HG03039 (cell line): ENCODE measurements around the gene SELENOM.

Experiments
- ATAC-seq: cut with Tn5 transposase; IDR thresholded peaks from one replicate; pipeline ENCODE4 v1.9.1; 2021; ENCODE audit warnings: mild to moderate bottlenecking, moderate library complexity; ENCODE audit not compliant: unreplicated experiment

The SELENOM gene

GRCh38 chr22:31092161-31092560 is 15.2 kb downstream of the SELENOM start:
- ATAC-seq, result no peak

- ATAC-seq, result no peak
Measured at GRCh38 chr22:31091106-31091975, 16.0 kb downstream of the SELENOM start.

- ATAC-seq, result no peak
Measured at GRCh38 chr22:31090217-31091085, 16.9 kb downstream of the SELENOM start.

GRCh38 chr22:31089160-31090100 is 17.9 kb downstream of the SELENOM start:
- no peak for ATAC-seq

- ATAC-seq, result no peak
Measured at GRCh38 chr22:31088233-31088986, 19.0 kb downstream of the SELENOM start.

- no peak for ATAC-seq
Measured at GRCh38 chr22:31087744-31088215, 19.6 kb downstream of the SELENOM start.

- ATAC-seq, result no peak
Measured at GRCh38 chr22:31086703-31087330, 20.6 kb downstream of the SELENOM start.

- no peak for ATAC-seq
Measured at GRCh38 chr22:31085928-31086327, 21.4 kb downstream of the SELENOM start.

GRCh38 chr22:31085493-31085824 is 21.9 kb downstream of the SELENOM start:
- no peak for ATAC-seq

GRCh38 chr22:31084811-31085492 is 22.4 kb downstream of the SELENOM start:
- peak; percentile 46 for ATAC-seq

GRCh38 chr22:31083923-31084810 is 23.2 kb downstream of the SELENOM start:
- no peak for ATAC-seq

- ATAC-seq, result no peak
Measured at GRCh38 chr22:31083377-31083768, 24.0 kb downstream of the SELENOM start.

GRCh38 chr22:31082606-31083376 is 24.6 kb downstream of the SELENOM start:
- ATAC-seq, result no peak

GRCh38 chr22:31081963-31082605 is 25.3 kb downstream of the SELENOM start:
- ATAC-seq, result no peak

- peak; percentile 47 for ATAC-seq
Measured at GRCh38 chr22:31080848-31081649, 26.3 kb downstream of the SELENOM start, which contains the start of gene SMTN. SMTN (plus strand) TSS chr22:31081318; CDS start chr22:31083259, 1,941 bp downstream.
